GM12878 (cell line): ENCODE data around the gene DAB2IP. TPM values are rescaled to one million over a fixed set of nuclear protein-coding genes. Genes with fewer than 3 reads are reported as not detected.

Source experiments
- ATAC-seq: fragments of 200-7000 bp; cut with Tn5 transposase; 3 replicates; pipeline ENCODE4 v1.9.1; 2020; ENCODE audit warnings: mild to moderate bottlenecking, moderate library complexity
- BruUV-seq: library from RNA; stranded (reverse); fragments of 400-500 nt; replicated peaks from 2 replicates; lab custom pipeline; 2021; lab: Mats Ljungman, UMichigan
- CTCF ChIA-PET: fragments of 300-600 bp; sonication (Branson Sonifier 250); formaldehyde crosslinking; extraction: SDS; loops from one replicate; lab custom pipeline; 2021; ENCODE audit warnings: inconsistent platforms; lab: Yijun Ruan, JAX
- POLR2A ChIA-PET: fragments of 350-600 bp; formaldehyde crosslinking; extraction: SDS; loops from one replicate; lab custom pipeline; 2021; ENCODE audit warnings: inconsistent platforms; lab: Charles Lee
- RAD21 ChIA-PET: fragments of 300-600 bp; sonication (Branson Sonifier 250); formaldehyde crosslinking; loops from one replicate; lab custom pipeline; 2023; ENCODE audit warnings: antibody characterized with exemption; ENCODE audit not compliant: unreplicated experiment; lab: Charles Lee
- SMC1A ChIA-PET: fragments of 300-600 bp; sonication (Branson Sonifier 250); formaldehyde crosslinking; loops from one replicate; lab custom pipeline; 2023; ENCODE audit not compliant: unreplicated experiment, uncharacterized antibody; lab: Charles Lee
- DNase-seq: peaks from one replicate; pipeline ENCODE4 v3.0.0-alpha.2; 2011; ENCODE audit warnings: low read depth, low spot score
- FAIRE-seq: peaks from 3 replicates; lab custom pipeline; 2011; peaks lifted over from hg19 to GRCh38; lab: Jason Lieb, UNC
- H2AFZ ChIP-seq: 2 replicates; pipeline ENCODE4 v1.6.0; 2011; ENCODE audit warnings: low read depth, low read length, control low read depth; ENCODE audit not compliant: control insufficient read depth
- H3K27ac ChIP-seq: 2 replicates; pipeline ENCODE4 v1.5.1; 2011; ENCODE audit warnings: control low read depth; ENCODE audit not compliant: control insufficient read depth, insufficient read depth
- H3K27me3 ChIP-seq, 2 experiments: replicated peaks in 1 of 2; 2 replicates each; pipeline versions ENCODE4 v1.6.0 to v1.6.1; 2011; ENCODE audit warnings: low read length in 1 of 2; ENCODE audit not compliant: control insufficient read depth in 2 of 2, insufficient read depth in 2 of 2
- H3K36me3 ChIP-seq, 2 experiments: 2 replicates each; pipeline ENCODE4 v1.5.1; 2011; ENCODE audit warnings: low read length in 1 of 2; ENCODE audit not compliant: control insufficient read depth in 2 of 2, insufficient read depth in 2 of 2
- H3K4me1 ChIP-seq: 2 replicates; pipeline ENCODE4 v1.6.1; 2011; ENCODE audit warnings: mild to moderate bottlenecking, low read length, moderate library complexity, mixed read lengths; ENCODE audit not compliant: control insufficient read depth, insufficient read depth
- H3K4me2 ChIP-seq: 2 replicates; pipeline ENCODE4 v1.6.0; 2011; ENCODE audit warnings: control low read depth; ENCODE audit not compliant: control insufficient read depth, insufficient read depth
- H3K4me3 ChIP-seq: fragments of 200-600 bp; sonication (generic); 2 replicates; pipeline ENCODE4 v1.5.1; 2016
- H3K79me2 ChIP-seq: 2 replicates; pipeline ENCODE4 v1.6.0; 2011; ENCODE audit warnings: low read length; ENCODE audit not compliant: control insufficient read depth, insufficient read depth
- H3K9ac ChIP-seq: 2 replicates; pipeline ENCODE4 v1.8.0; 2011; ENCODE audit warnings: low read length, control low read depth, mixed read lengths; ENCODE audit not compliant: control insufficient read depth, insufficient read depth
- H3K9me3 ChIP-seq: replicated peaks from 3 replicates; pipeline ENCODE4 v1.5.1; 2011; ENCODE audit warnings: mild to moderate bottlenecking, low read length; ENCODE audit not compliant: control insufficient read depth, insufficient read depth
- H4K20me1 ChIP-seq: 2 replicates; pipeline ENCODE4 v1.6.0; 2011; ENCODE audit not compliant: control insufficient read depth, insufficient read depth
- BCL11A ChIP-seq: IDR thresholded peaks from 2 replicates; pipeline ENCODE4 v1.6.1; 2011; ENCODE audit warnings: low read depth, low read length
- CTCF ChIP-seq, 3 experiments: IDR thresholded peaks in 2 of 3; conservative IDR thresholded peaks in 1 of 3; 2 replicates each; pipeline ENCODE4 v1.5.1; 2011; ENCODE audit warnings: low read depth in 3 of 3, low read length in 3 of 3, mild to moderate bottlenecking in 3 of 3, control low read depth in 2 of 3, moderate library complexity in 2 of 3, inconsistent platforms in 1 of 3, mixed read lengths in 1 of 3; ENCODE audit not compliant: control insufficient read depth in 2 of 3, insufficient read depth in 1 of 3; ENCODE audit errors: extremely low read depth in 1 of 3
- DPF2 ChIP-seq: fragments of 450-650 bp; IDR thresholded peaks from 2 replicates; pipeline ENCODE4 v1.6.1; 2017; ENCODE audit warnings: mild to moderate bottlenecking
- EGR1 ChIP-seq, 2 experiments: IDR thresholded peaks; 1 replicate in 1 of 2; 2 replicates in 1 of 2; pipeline ENCODE4 v1.6.1; 2011 to 2012; ENCODE audit warnings: low read depth in 2 of 2, low read length in 2 of 2, borderline replicate concordance in 1 of 2, mild to moderate bottlenecking in 1 of 2, moderate library complexity in 1 of 2
- IRF5 ChIP-seq: fragments of 450-650 bp; IDR thresholded peaks from 2 replicates; pipeline ENCODE4 v1.6.1; 2017; ENCODE audit warnings: borderline replicate concordance
- NFXL1 ChIP-seq: fragments of 450-650 bp; IDR thresholded peaks from 2 replicates; pipeline ENCODE4 v1.6.1; 2017; ENCODE audit warnings: antibody characterized with exemption, mild to moderate bottlenecking, borderline replicate concordance
- PRDM15 ChIP-seq: fragments of 450-650 bp; formaldehyde crosslinking; IDR thresholded peaks from 2 replicates; pipeline ENCODE4 v1.4.0; 2020; ENCODE audit warnings: mild to moderate bottlenecking, moderate library complexity
- ZBTB40 ChIP-seq: fragments of 450-650 bp; IDR thresholded peaks from 2 replicates; pipeline ENCODE4 v1.6.1; 2016; ENCODE audit warnings: mild to moderate bottlenecking, moderate library complexity, borderline replicate concordance
- WGBS: methylation state at CpG from one replicate; pipeline ENCODE4 v1.1.6; 2016; ENCODE audit warnings: low lambda C conversion rate; ENCODE audit not compliant: insufficient replicate concordance, insufficient coverage; ENCODE audit errors: missing lambda C conversion rate; 5-methylcytosine and 5-hydroxymethylcytosine counted together
- in situ Hi-C: fragments of 300-500 bp; cut with MboI; formaldehyde crosslinking; loops from 9 replicates; pipeline ENCODE4 v1.14.3; 2018; ENCODE audit warnings: mixed read lengths
- intact Hi-C: fragments of 100-400 bp; cut with micrococcal nuclease; formaldehyde crosslinking; loops from one replicate; pipeline ENCODE4 v1.14.2; 2022; ENCODE audit not compliant: unreplicated experiment
- polyA plus RNA-seq, 11 experiments: library from polyadenylated mRNA; depleted of rRNA in 4 of 11; unstranded in 6 of 11; stranded (reverse) in 5 of 11; fragments of >200 nt; fragmentation: Nextera tagmentation in 4 of 11; fragmentation: Illumina TruSeq in 1 of 11; extraction: Ambion mirVana in 4 of 11; extraction: Trizol in 1 of 11; gene quantifications; 1 replicate in 1 of 11; 2 replicates in 10 of 11; pipeline versions ENCODE4 v1.2.1 to v1.2.3, GENCODE V29; 2011 to 2016; ENCODE audit warnings: inconsistent platforms in 2 of 11, missing spikeins in 2 of 11, low read depth in 1 of 11
- total RNA-seq, 4 experiments: library from RNA; depleted of rRNA in 3 of 4; stranded (reverse); fragments of >200 nt in 3 of 4; fragmentation: Illumina TruSeq in 1 of 4; extraction: Trizol in 1 of 4; gene quantifications; 2 replicates each; pipeline versions ENCODE4 v1.2.1 to v1.2.3, GENCODE V29; 2013 to 2021

The DAB2IP gene
- total and polyA plus RNA-seq, 10 of the 15 experiments (the other 5 are each of a cell fraction or from before 2014, with no cell fraction given) = 0.03 to 0.38 (median 0.14) TPM; not detected in 6

DNA sequence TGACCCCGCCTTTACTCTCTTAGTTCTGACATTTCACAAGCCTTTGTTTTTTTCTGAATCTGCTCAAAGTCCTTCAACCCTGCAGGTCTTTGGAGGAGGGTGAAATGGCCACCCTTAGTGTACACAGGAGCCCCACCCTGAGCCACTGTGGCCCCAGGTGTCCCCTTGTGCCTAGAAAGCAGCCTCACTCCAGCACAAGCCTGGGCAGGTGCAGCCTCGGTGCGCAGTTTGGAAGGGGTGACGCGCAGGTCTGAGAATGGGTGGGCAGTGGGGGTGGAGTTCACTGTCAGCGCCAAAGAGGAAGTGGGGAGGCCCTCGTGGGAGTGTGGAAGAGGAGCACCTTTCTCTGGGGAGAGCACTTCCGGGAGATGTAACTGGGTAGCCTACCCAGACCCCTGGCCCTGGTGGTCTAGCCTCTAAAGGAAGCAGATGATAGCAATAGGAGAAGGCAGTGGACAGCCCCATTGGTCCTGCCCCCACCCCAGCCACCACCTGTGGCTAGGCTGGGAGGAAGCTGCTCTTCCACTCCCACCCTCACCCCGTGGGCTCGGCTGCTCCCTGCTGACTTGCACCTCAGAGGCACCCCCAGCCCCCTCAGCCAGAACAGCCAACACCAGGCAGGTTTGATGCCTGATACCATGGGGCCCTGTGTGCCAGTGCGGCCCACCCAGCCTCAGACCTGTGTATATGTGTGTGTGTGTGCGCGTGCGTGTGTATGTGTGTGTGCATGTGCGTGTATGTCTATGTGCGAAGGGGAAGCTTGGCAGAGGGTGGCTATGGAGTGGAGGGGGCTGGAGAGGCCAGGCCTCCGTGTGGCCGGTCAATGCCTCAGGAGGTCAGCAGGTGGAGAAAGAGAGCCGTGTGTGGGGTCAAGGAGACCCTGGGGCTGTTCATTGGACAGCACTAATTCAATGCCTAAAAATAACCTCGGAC lies 16.8 kb upstream of the DAB2IP start:
- Histone ChIP-seq H3K9ac (no peak overlapping the region), H4K20me1 (no peaks in the 10 kb centered on the region), H3K4me3 (no peak overlapping the region), H3K27me3 (peaks cover 2 to 4% of the 10 kb centered on the region in 2 experiments; a peak in 2 of 4 replicates), H2AFZ (peak overlapping the region; percentile 72), H3K36me3 (no peaks in the 10 kb centered on the region), H3K9me3 (no peaks in the 10 kb centered on the region), H3K4me2 (peak overlapping the region; percentile 33; the same call in 1 of the 2 replicates), H3K4me1 (peaks cover 12% of the 10 kb centered on the region), H3K27ac (no peak overlapping the region), H3K79me2 (no peaks in the 10 kb centered on the region)
- WGBS = 32% methylated on average over 20 of the region's 20 CpGs
- ATAC-seq = peak; percentile 80
- FAIRE-seq = peak; percentile 23
- ChIA-PET RAD21 (no interaction called here), SMC1A (no interaction called here), CTCF (no interaction called here), POLR2A (no interaction called here)
- intact Hi-C loops = no loop called here
- no TSS peak for BruUV-seq
- DNase-seq = no peak
- in situ Hi-C loops = no loop called here
- TF ChIP-seq PRDM15 (CRISPR knock-in tag) (no peak), DPF2 (no peak), EGR1 (IDR thresholded peaks at IDR 0.05; ENCODE audit: borderline replicate concordance in 1 of 2, low read depth in 2 of 2, low read length in 2 of 2) (peak in 1 of 2 experiments; percentile 35; a peak in 1 of 3 replicates), IRF5 (no peak), ZBTB40 (no peak), BCL11A (no peak), CTCF (IDR thresholded peaks at IDR 0.05 in 2 of 3, conservative IDR thresholded peaks at IDR 0.05 in 1 of 3; ENCODE audit: control insufficient read depth in 2 of 3, extremely low read depth in 1 of 3, insufficient read depth in 1 of 3, low read depth in 3 of 3, low read length in 3 of 3) (peak; percentile 32 to 50 (median 35); a peak in 5 of 6 replicates), NFXL1 (no peak)
